PC-3 (cell line): ENCODE measurements around the gene SPSB4. TPM values are rescaled to one million over a fixed set of nuclear protein-coding genes. Genes with fewer than 3 reads are reported as not detected.

Experiments used
- ATAC-seq: fragments of 200-7000 bp; cut with Tn5 transposase; 2 replicates; pipeline ENCODE4 v1.9.1; 2020; ENCODE audit warnings: mild to moderate bottlenecking, moderate library complexity
- BruUV-seq: library from RNA; stranded (reverse); fragments of 400-500 nt; replicated peaks from 2 replicates; lab custom pipeline; 2021; lab: Mats Ljungman, UMichigan
- CTCF ChIA-PET: fragments of 300-600 bp; sonication (Branson Sonifier 250); formaldehyde crosslinking; loops from one replicate; lab custom pipeline; 2022; ENCODE audit warnings: antibody characterized with exemption; lab: Charles Lee
- POLR2A ChIA-PET: fragments of 300-600 bp; sonication (Branson Sonifier 250); formaldehyde crosslinking; loops from one replicate; lab custom pipeline; 2022; ENCODE audit warnings: antibody characterized with exemption; ENCODE audit not compliant: unreplicated experiment; lab: Charles Lee
- DNase-seq: peaks from one replicate; pipeline ENCODE4 v3.0.0-alpha.2; 2015
- H2AFZ ChIP-seq: fragments of 300-600 bp; sonication (generic); 2 replicates; pipeline ENCODE4 v1.6.0; 2016; ENCODE audit warnings: antibody characterized with exemption, low read length
- H3F3A ChIP-seq: fragments of 300-600 bp; sonication (generic); one replicate; pipeline ENCODE4 v1.6.0; 2017; ENCODE audit warnings: antibody characterized with exemption, low read length, control low read depth, mild to moderate bottlenecking; ENCODE audit not compliant: unreplicated experiment
- H3K27ac ChIP-seq: fragments of 300-600 bp; sonication (generic); 2 replicates; pipeline ENCODE4 v1.5.1; 2016; ENCODE audit warnings: mild to moderate bottlenecking, low read length
- H3K27me3 ChIP-seq: fragments of 300-600 bp; sonication (generic); 2 replicates; pipeline ENCODE4 v1.6.1; 2016; ENCODE audit warnings: low read length, mixed read lengths
- H3K36me3 ChIP-seq: fragments of 300-600 bp; sonication (generic); 2 replicates; pipeline ENCODE4 v1.6.1; 2016; ENCODE audit warnings: low read depth, mixed run types, low read length, mixed read lengths
- H3K4me1 ChIP-seq: fragments of 300-600 bp; sonication (generic); 2 replicates; pipeline ENCODE4 v1.5.1; 2016; ENCODE audit warnings: low read length; ENCODE audit not compliant: insufficient read depth
- H3K4me2 ChIP-seq: fragments of 300-600 bp; sonication (generic); 2 replicates; pipeline ENCODE4 v1.6.0; 2016; ENCODE audit warnings: low read length
- H3K4me3 ChIP-seq: fragments of 300-600 bp; sonication (generic); 2 replicates; pipeline ENCODE4 v1.5.1; 2016; ENCODE audit warnings: mild to moderate bottlenecking, low read length, mixed read lengths
- H3K79me2 ChIP-seq: fragments of 300-600 bp; sonication (generic); 2 replicates; pipeline ENCODE4 v1.6.1; 2017; ENCODE audit warnings: low read length, mixed read lengths
- H3K9ac ChIP-seq: fragments of 300-600 bp; sonication (generic); 2 replicates; pipeline ENCODE4 v1.6.0; 2016; ENCODE audit warnings: mild to moderate bottlenecking, low read length
- H3K9me2 ChIP-seq: fragments of 300-600 bp; sonication (generic); replicated peaks from 2 replicates; pipeline ENCODE4 v1.6.1; 2016; ENCODE audit warnings: mixed run types, low read length, mixed read lengths
- H3K9me3 ChIP-seq: fragments of 300-600 bp; sonication (generic); 2 replicates; pipeline ENCODE4 v1.6.1; 2016; ENCODE audit warnings: low read length, mixed read lengths
- H4K20me1 ChIP-seq: fragments of 300-600 bp; sonication (generic); 2 replicates; pipeline ENCODE4 v1.6.1; 2016; ENCODE audit warnings: low read length, mixed read lengths
- EZH2 ChIP-seq: fragments of 300-600 bp; sonication (generic); IDR thresholded peaks from one replicate; pipeline ENCODE4 v1.6.1; 2017; ENCODE audit warnings: antibody characterized with exemption, mild to moderate bottlenecking, low read length; ENCODE audit not compliant: unreplicated experiment
- EZH2phosphoT487 ChIP-seq: fragments of 300-600 bp; sonication (generic); IDR thresholded peaks from 2 replicates; pipeline ENCODE4 v1.6.1; 2018; ENCODE audit warnings: mild to moderate bottlenecking, antibody characterized with exemption, low read length, borderline replicate concordance
- intact Hi-C: fragments of 100-400 bp; cut with micrococcal nuclease; formaldehyde crosslinking; loops from 2 replicates; pipeline ENCODE4 v1.9.0; 2023
- total RNA-seq: library from RNA; depleted of rRNA; stranded (reverse); fragments of >200 nt; gene quantifications from 2 replicates; pipeline ENCODE4 v1.2.3, GENCODE V29; 2014
- TF ChIP-seq, protein P1 (sequence below): fragments of 300-600 bp; sonication (generic); conservative IDR thresholded peaks from 2 replicates; pipeline ENCODE4 v1.5.1; 2017; ENCODE audit warnings: antibody characterized with exemption, low read depth, mild to moderate bottlenecking, low read length

SPSB4 gene
- total RNA-seq, 1 experiment from 2014 or later: not detected

GRCh38 chr3:141094790-141095545, 43.8 kb downstream of the SPSB4 start:
- no peak for DNase-seq
- H3F3A ChIP-seq: no peaks in the 10 kb centered on the region
- H4K20me1 ChIP-seq: no peaks in the 10 kb centered on the region
- H3K4me2 ChIP-seq: no peak overlapping the region
- H3K27me3 ChIP-seq: peaks cover 4% of the 10 kb centered on the region; the same call in 1 of the 2 replicates
- no peak overlapping the region for H3K9ac ChIP-seq
- H3K79me2 ChIP-seq: no peaks in the 10 kb centered on the region
- H3K27ac ChIP-seq: no peak overlapping the region
- intact Hi-C loops: no loop called here
- H3K9me2 ChIP-seq: no peaks in the 10 kb centered on the region
- no peaks in the 10 kb centered on the region for H3K36me3 ChIP-seq
- ChIA-PET POLR2A (no interaction called here), CTCF (no interaction called here)
- TF ChIP-seq, protein P1, sequence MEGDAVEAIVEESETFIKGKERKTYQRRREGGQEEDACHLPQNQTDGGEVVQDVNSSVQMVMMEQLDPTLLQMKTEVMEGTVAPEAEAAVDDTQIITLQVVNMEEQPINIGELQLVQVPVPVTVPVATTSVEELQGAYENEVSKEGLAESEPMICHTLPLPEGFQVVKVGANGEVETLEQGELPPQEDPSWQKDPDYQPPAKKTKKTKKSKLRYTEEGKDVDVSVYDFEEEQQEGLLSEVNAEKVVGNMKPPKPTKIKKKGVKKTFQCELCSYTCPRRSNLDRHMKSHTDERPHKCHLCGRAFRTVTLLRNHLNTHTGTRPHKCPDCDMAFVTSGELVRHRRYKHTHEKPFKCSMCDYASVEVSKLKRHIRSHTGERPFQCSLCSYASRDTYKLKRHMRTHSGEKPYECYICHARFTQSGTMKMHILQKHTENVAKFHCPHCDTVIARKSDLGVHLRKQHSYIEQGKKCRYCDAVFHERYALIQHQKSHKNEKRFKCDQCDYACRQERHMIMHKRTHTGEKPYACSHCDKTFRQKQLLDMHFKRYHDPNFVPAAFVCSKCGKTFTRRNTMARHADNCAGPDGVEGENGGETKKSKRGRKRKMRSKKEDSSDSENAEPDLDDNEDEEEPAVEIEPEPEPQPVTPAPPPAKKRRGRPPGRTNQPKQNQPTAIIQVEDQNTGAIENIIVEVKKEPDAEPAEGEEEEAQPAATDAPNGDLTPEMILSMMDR: no peak
- no peak for TF ChIP-seq EZH2
- TF ChIP-seq EZH2phosphoT487: no peak
- no peak for ATAC-seq
- H2AFZ ChIP-seq: no peak overlapping the region
- no peak overlapping the region for H3K4me3 ChIP-seq
- no peaks in the 10 kb centered on the region for H3K4me1 ChIP-seq
- no peaks in the 10 kb centered on the region for H3K9me3 ChIP-seq
- no TSS peak for BruUV-seq

- Histone ChIP-seq H3K4me1 (no peaks in the 10 kb centered on the region), H3K9me2 (no peaks in the 10 kb centered on the region), H3F3A (no peaks in the 10 kb centered on the region), H3K9me3 (no peaks in the 10 kb centered on the region), H3K36me3 (no peaks in the 10 kb centered on the region), H3K27me3 (no peaks in the 10 kb centered on the region), H3K27ac (no peak overlapping the region), H3K79me2 (no peaks in the 10 kb centered on the region), H3K4me2 (no peak overlapping the region), H3K4me3 (no peak overlapping the region), H3K9ac (no peak overlapping the region), H4K20me1 (no peaks in the 10 kb centered on the region), H2AFZ (no peak overlapping the region)
- CTCF ChIA-PET: no interaction called here
- ATAC-seq: no peak
- BruUV-seq: no TSS peak
- POLR2A ChIA-PET: no interaction called here
- intact Hi-C loops: no loop called here
- TF ChIP-seq EZH2 (no peak), EZH2phosphoT487 (no peak)
- TF ChIP-seq, protein P1: no peak
- no peak for DNase-seq
These were observed 44.4 kb downstream of the SPSB4 start for GRCh38 chr3:141095546-141095937.

GRCh38 chr3:141096164-141096563, 45.0 kb downstream of the SPSB4 start:
- Histone ChIP-seq H2AFZ (no peak overlapping the region), H3F3A (no peaks in the 10 kb centered on the region), H3K27ac (no peak overlapping the region), H3K9ac (no peak overlapping the region), H3K9me2 (no peaks in the 10 kb centered on the region), H3K4me3 (no peak overlapping the region), H3K79me2 (no peaks in the 10 kb centered on the region), H4K20me1 (no peaks in the 10 kb centered on the region), H3K4me2 (no peak overlapping the region), H3K36me3 (no peaks in the 10 kb centered on the region), H3K27me3 (no peaks in the 10 kb centered on the region), H3K4me1 (no peaks in the 10 kb centered on the region), H3K9me3 (no peaks in the 10 kb centered on the region)
- no peak for TF ChIP-seq EZH2
- TF ChIP-seq EZH2phosphoT487: no peak
- TF ChIP-seq, protein P1: no peak
- CTCF ChIA-PET: no interaction called here
- POLR2A ChIA-PET: no interaction called here
- ATAC-seq (no peak), DNase-seq (no peak)
- intact Hi-C loops: no loop called here
- no TSS peak for BruUV-seq
